Sigmoid colon (tissue), 7 donors: ENCODE data around the gene POLR2A. TPM values are rescaled to one million over a fixed set of nuclear protein-coding genes. Genes with fewer than 3 reads are reported as not detected.
"Not testable (repeated sequence)": the region's sequence is repeated elsewhere in the genome, so short reads cannot be mapped to it uniquely, and the experiment has no call there.

Experiments
- DNase-seq: peaks from one replicate; pipeline ENCODE4 v3.0.0-alpha.2; 2019
- H3K27ac ChIP-seq, 4 donors: fragments of 200-600 bp; sonication (generic); one replicate each; pipeline ENCODE4 v1.5.1; 2016 to 2019; ENCODE audit warnings: mild to moderate bottlenecking in 1 of 4
- H3K27me3 ChIP-seq, 3 donors: fragments of 200-600 bp; sonication (generic); one replicate each; pipeline ENCODE4 v1.5.1; 2019; ENCODE audit warnings: mild to moderate bottlenecking in 1 of 3
- H3K36me3 ChIP-seq, 4 donors: fragments of 200-600 bp; sonication (generic); one replicate each; pipeline ENCODE4 v1.5.1; 2016 to 2019
- H3K4me1 ChIP-seq, 4 donors: fragments of 200-600 bp; sonication (generic); one replicate each; pipeline ENCODE4 v1.5.1; 2017 to 2019
- H3K4me3 ChIP-seq, 4 donors: fragments of 200-600 bp; sonication (generic); one replicate each; pipeline ENCODE4 v1.5.1; 2017 to 2019; ENCODE audit warnings: mild to moderate bottlenecking in 2 of 4, moderate library complexity in 1 of 4
- H3K9me3 ChIP-seq, 4 donors: fragments of 200-600 bp in 3 of 4; sonication (generic) in 3 of 4; one replicate each; pipeline versions ENCODE4 v1.5.1 to v1.6.1; 2013 to 2019
- CTCF ChIP-seq, 4 experiments: fragments of 450-650 bp in 3 of 4; fragments of 200-600 bp in 1 of 4; IDR thresholded peaks; one replicate each; pipeline ENCODE4 v1.5.1; 2016 to 2019; ENCODE audit warnings: antibody characterized with exemption in 4 of 4, mild to moderate bottlenecking in 3 of 4, moderate library complexity in 2 of 4
- EP300 ChIP-seq, 4 donors: sonication (generic); formaldehyde crosslinking; IDR thresholded peaks; one replicate each; pipeline ENCODE4 v1.6.1; 2017; ENCODE audit warnings: antibody characterized with exemption in 4 of 4
- POLR2A ChIP-seq, 2 donors: fragments of 450-650 bp; IDR thresholded peaks; one replicate each; pipeline ENCODE4 v1.6.1; 2016; ENCODE audit warnings: antibody characterized with exemption in 2 of 2, mild to moderate bottlenecking in 2 of 2, moderate library complexity in 2 of 2
- POLR2AphosphoS5 ChIP-seq, 4 donors: sonication (generic); formaldehyde crosslinking; IDR thresholded peaks; one replicate each; pipeline ENCODE4 v1.6.1; 2017; ENCODE audit warnings: antibody characterized with exemption in 4 of 4
- WGBS, 2 donors: extraction: QIAGEN DNeasy Blood & Tissue Kit; methylation state at CpG; one replicate each; pipeline ENCODE4 v1.1.7; 2013; 5-methylcytosine and 5-hydroxymethylcytosine counted together
- intact Hi-C: fragments of 100-400 bp; cut with DNase I; formaldehyde crosslinking; loops from one replicate; pipeline ENCODE4 v1.15.1; 2023
- polyA plus RNA-seq, 3 donors: library from polyadenylated mRNA; stranded (reverse); fragments of 200-250 nt; gene quantifications; one replicate each; pipeline ENCODE4 v1.2.3, GENCODE V29; 2013
- total RNA-seq, 4 donors: library from RNA; depleted of rRNA; stranded (reverse); fragments of >200 nt; gene quantifications; one replicate each; pipeline ENCODE4 v1.1.0, GENCODE V29; 2016
- donor health status: healthy with polysubstance abuse.
- donor health status: Bipolar disorder and iron deficiency.
- donor health status: healthy.

The POLR2A gene
- total and polyA plus RNA-seq, 7 donors = 7.2 to 51.1 (median 31.4) TPM

- WGBS, 2 donors = 47 to 69% methylated on average over 26 of the region's 26 CpGs
- TF ChIP-seq POLR2A (IDR thresholded peaks at IDR 0.05) (no peak), POLR2AphosphoS5 (IDR thresholded peaks at IDR 0.05) (peak; percentile 25 to 69 (median 59)), EP300 (IDR thresholded peaks at IDR 0.05) (no peak), CTCF (IDR thresholded peaks at IDR 0.05) (no peak)
- Histone ChIP-seq H3K4me1 (peaks cover 0 to 79% (median 61%) of the 10 kb centered on the region in 4 donors), H3K27me3 (no peaks in the 10 kb centered on the region), H3K27ac (peak overlapping the region; percentile 94 to 100 (median 100)), H3K9me3 (no peaks in the 10 kb centered on the region), H3K36me3 (no peaks in the 10 kb centered on the region), H3K4me3 (peak overlapping the region; percentile 61 to 100 (median 96))
- intact Hi-C loops = loop anchor here (2.0 kb wide), 3 partner anchors 21 to 73 kb away; partner anchors contain the start of gene TMEM256
- DNase-seq = peak; percentile 82
Observed at GRCh38 chr17:7477392-7478275, 6.5 kb upstream of the POLR2A start.

DNA sequence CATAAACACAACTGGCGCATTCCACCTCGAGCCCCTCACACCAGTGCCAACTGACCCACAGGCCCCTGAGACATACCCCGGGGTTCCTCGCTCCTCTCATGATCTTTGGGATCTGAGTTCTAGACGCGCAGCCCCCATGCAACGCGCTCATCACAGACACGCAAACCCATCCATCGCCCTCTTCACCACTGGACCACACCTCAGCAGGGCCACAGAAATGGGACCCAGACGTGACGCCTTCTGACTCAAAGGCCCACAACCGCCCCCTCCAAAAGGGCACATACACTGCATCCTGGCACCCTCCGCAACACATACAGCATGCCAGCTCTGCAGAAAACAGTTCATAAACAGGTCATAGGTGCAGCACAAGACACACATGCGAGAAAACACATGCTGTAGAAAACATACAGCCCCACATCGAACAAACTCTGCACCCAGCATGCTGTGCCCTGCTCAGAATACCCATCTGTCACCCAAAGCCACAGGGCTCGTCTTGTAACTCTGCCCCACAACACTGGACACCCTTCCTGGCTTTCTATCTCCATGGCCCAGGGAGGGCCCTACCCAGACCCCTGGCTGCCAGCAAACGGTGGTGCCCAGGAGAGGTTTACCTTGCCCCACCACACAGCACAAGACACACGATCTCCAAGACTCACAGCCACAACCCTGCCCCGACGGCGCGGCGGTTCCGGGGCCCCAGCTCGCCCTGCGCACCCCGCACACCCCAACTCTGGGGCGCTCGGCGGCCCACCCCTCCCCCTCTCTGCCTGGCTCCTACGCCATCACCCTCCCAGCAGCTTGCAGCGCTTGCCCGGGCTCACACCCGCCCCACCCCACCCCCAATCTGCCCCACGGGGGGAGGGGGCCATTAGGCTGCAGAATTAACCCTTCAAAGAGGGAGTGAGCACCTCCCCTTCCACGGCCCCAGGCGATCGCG, 5.6 kb upstream of the POLR2A start:
- Histone ChIP-seq H3K4me3 (peak overlapping the region; percentile 61 to 100 (median 96)), H3K36me3 (no peaks in the 10 kb centered on the region), H3K4me1 (peaks cover 0 to 80% (median 66%) of the 10 kb centered on the region in 4 donors), H3K9me3 (no peaks in the 10 kb centered on the region), H3K27ac (peak overlapping the region; percentile 94 to 100 (median 100)), H3K27me3 (no peaks in the 10 kb centered on the region)
- peak; percentile 86 for DNase-seq
- TF ChIP-seq POLR2AphosphoS5 (IDR thresholded peaks at IDR 0.05) (peak; percentile 3 to 35 (median 22)), CTCF (IDR thresholded peaks at IDR 0.05) (no peak), EP300 (IDR thresholded peaks at IDR 0.05) (no peak)
- intact Hi-C loops = no loop called here
- WGBS, 2 donors = 22 to 27% methylated on average over 40 of the region's 40 CpGs

GRCh38 chr17:7479213-7480088, 4.7 kb upstream of the POLR2A start, which contains the start of gene ZBTB4:
TSS of gene ZBTB4 (minus strand) at chr17:7479631. CDS start at chr17:7466801, 12,830 bp downstream.
- Histone ChIP-seq H3K4me1 (peaks cover 0 to 72% (median 60%) of the 10 kb centered on the region in 4 donors), H3K36me3 (no peaks in the 10 kb centered on the region), H3K27me3 (no peaks in the 10 kb centered on the region), H3K9me3 (no peaks in the 10 kb centered on the region), H3K4me3 (peak within 1 kb of the TSS; percentile 61 to 100 (median 96)), H3K27ac (peak within 1 kb of the TSS; percentile 94 to 100 (median 100))
- WGBS, 2 donors = 1% methylated on average over 92 of the region's 92 CpGs
- intact Hi-C loops = loop anchor here (5.0 to 10.0 kb wide), 2 partner anchors 172 to 355 kb away; partner anchors contain the start of genes EIF5A and KDM6B
- TF ChIP-seq CTCF (IDR thresholded peaks at IDR 0.05) (no peak), POLR2AphosphoS5 (IDR thresholded peaks at IDR 0.05) (peak; percentile 81 to 95 (median 91)), POLR2A (IDR thresholded peaks at IDR 0.05) (peak; percentile 59 to 66)
- DNase-seq = peak; percentile 82

DNA sequence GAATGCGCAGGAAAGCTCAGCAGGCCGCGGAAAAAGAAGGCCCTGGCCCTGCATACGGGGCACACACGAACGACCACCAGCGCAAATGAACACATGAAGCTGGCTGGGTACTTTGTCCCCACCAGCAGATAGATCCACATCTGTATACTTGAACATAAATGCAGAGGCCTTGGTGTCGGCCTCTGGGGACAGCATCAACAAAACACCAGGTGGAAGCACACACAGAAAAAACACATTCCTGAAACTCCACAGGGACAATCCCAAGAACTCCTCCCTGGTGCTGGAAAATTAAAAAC, 4.1 kb upstream of the POLR2A start:
- H3K4me3 ChIP-seq = peak overlapping the region; percentile 61 to 100 (median 96)
- peak overlapping the region; percentile 94 to 100 (median 100) for H3K27ac ChIP-seq
- intact Hi-C loops = loop anchor here (5.0 to 10.0 kb wide), 2 partner anchors 173 to 355 kb away; partner anchors contain the start of genes EIF5A and KDM6B
- DNase-seq = no peak
- WGBS, 2 donors = 3 to 8% methylated on average over 8 of the region's 8 CpGs
- no peaks in the 10 kb centered on the region for H3K9me3 ChIP-seq
- peaks cover 0 to 68% (median 58%) of the 10 kb centered on the region in 4 donors for H3K4me1 ChIP-seq
- no peak for TF ChIP-seq POLR2AphosphoS5 (IDR thresholded peaks at IDR 0.05)
- no peak for TF ChIP-seq CTCF (IDR thresholded peaks at IDR 0.05)
- no peak for TF ChIP-seq POLR2A (IDR thresholded peaks at IDR 0.05)
- no peak for TF ChIP-seq EP300 (IDR thresholded peaks at IDR 0.05)
- no peaks in the 10 kb centered on the region for H3K27me3 ChIP-seq
- no peaks in the 10 kb centered on the region for H3K36me3 ChIP-seq

GRCh38 chr17:7481275-7481674, 2.9 kb upstream of the POLR2A start, which contains the start of gene SLC35G6:
TSS of gene SLC35G6 (plus strand) at chr17:7481446. CDS start at chr17:7481517, 71 bp downstream.
- intact Hi-C loops = loop anchor here (5.0 to 10.0 kb wide), 2 partner anchors 174 to 354 kb away; partner anchors contain the start of genes EIF5A and KDM6B

More at GRCh38 chr17:7481275-7481674, 2.9 kb upstream of the POLR2A start, which contains the start of gene SLC35G6:
- DNase-seq, H3K9me3 ChIP-seq, H3K36me3 ChIP-seq, H3K27me3 ChIP-seq: not testable (repeated sequence)
- Histone ChIP-seq H3K4me1 (peaks cover 0 to 68% (median 59%) of the 10 kb centered on the region in 4 donors), H3K4me3 (peak within 1 kb of the TSS in 2 of 4 donors; percentile 61 to 100), H3K27ac (peak within 1 kb of the TSS; percentile 94 to 100 (median 100))
- WGBS, 2 donors = 95% methylated on average over 4 of the region's 4 CpGs
